Thoracic aorta (tissue), 2 donors: ENCODE data around the gene KCNC3. TPM values are rescaled to one million over a fixed set of nuclear protein-coding genes. Genes with fewer than 3 reads are reported as not detected.

ENCODE experiments used
- ATAC-seq: fragments of 150-250 bp; one replicate; pipeline ENCODE4 v1.8.0; 2017; ENCODE audit warnings: low read depth; ENCODE audit not compliant: insufficient number of reproducible peaks, low FRiP score
- DNase-seq: peaks from one replicate; pipeline ENCODE4 v3.0.0-alpha.2; 2020; ENCODE audit warnings: low spot score
- H3K27ac ChIP-seq, 2 donors: fragments of 200-600 bp; sonication (generic); 1 replicate in 1 of 2; 2 replicates in 1 of 2; pipeline ENCODE4 v1.5.1; 2016; ENCODE audit warnings: mild to moderate bottlenecking in 2 of 2, moderate library complexity in 2 of 2
- H3K27me3 ChIP-seq: fragments of 200-600 bp; sonication (generic); replicated peaks from 2 replicates; pipeline ENCODE4 v1.6.0; 2016; ENCODE audit warnings: mild to moderate bottlenecking; ENCODE audit not compliant: insufficient read depth
- H3K36me3 ChIP-seq: fragments of 200-600 bp; sonication (generic); one replicate; pipeline ENCODE4 v1.5.1; 2016
- H3K4me1 ChIP-seq, 2 donors: fragments of 200-600 bp; sonication (generic); 1 replicate in 1 of 2; 2 replicates in 1 of 2; pipeline versions ENCODE4 v1.5.1 to v1.6.0; 2016; ENCODE audit warnings: low read depth in 2 of 2, mild to moderate bottlenecking in 1 of 2; ENCODE audit not compliant: control insufficient read depth in 1 of 2
- H3K4me3 ChIP-seq: fragments of 200-600 bp; sonication (generic); 2 replicates; pipeline ENCODE4 v1.5.1; 2016; ENCODE audit warnings: mild to moderate bottlenecking
- H3K9me3 ChIP-seq: fragments of 200-600 bp; sonication (generic); 2 replicates; pipeline ENCODE4 v1.5.1; 2016
- total RNA-seq, 2 donors: library from RNA; depleted of rRNA; stranded (reverse); fragments of >200 nt; gene quantifications; one replicate each; pipeline versions ENCODE4 v1.1.0 to v1.2.3, GENCODE V29; 2016
- TF ChIP-seq, protein P1 (sequence below): fragments of 200-600 bp; sonication (generic); IDR thresholded peaks from one replicate; pipeline ENCODE4 v1.5.1; 2019; ENCODE audit warnings: antibody characterized with exemption

KCNC3 gene
- total RNA-seq, 2 donors from 2014 or later = 1.3 to 4.2 TPM

DNA sequence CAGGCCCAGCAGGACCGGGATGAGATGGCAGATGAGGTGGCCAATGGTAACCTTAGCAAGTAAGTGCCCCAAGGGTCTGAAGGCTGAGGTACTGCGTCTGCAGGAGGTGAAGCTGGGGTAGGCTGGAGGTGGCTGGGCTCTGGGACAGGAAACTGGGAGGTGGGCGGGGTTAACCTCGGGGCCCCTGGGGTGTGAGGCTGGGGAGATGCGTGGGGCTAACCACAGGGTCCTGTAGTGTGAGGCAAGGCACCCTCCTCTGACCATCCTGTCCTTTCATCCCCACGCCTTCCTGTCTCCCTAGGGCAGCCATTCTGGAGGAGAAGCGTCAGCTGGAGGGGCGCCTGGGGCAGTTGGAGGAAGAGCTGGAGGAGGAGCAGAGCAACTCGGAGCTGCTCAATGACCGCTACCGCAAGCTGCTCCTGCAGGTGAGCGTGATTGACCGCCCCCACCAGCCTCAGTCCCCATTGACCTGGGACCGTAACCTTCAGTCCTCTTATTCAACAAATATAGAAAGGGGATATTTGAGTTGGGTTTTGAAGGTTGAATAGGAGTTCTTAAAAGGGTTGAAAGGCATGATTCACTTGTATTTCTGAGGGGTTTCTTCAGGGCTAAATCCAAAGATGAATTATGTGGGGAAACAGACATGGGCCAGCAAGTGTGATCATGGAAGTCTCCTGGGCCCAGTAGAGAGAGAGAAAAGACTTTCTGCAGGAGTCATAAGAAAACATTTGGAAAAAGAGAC is 35.7 kb downstream of the KCNC3 start:
- DNase-seq (no peak), ATAC-seq (no peak)
- no peaks in the 10 kb centered on the region for H3K36me3 ChIP-seq
- no peaks in the 10 kb centered on the region for H3K9me3 ChIP-seq
- TF ChIP-seq, protein P1, sequence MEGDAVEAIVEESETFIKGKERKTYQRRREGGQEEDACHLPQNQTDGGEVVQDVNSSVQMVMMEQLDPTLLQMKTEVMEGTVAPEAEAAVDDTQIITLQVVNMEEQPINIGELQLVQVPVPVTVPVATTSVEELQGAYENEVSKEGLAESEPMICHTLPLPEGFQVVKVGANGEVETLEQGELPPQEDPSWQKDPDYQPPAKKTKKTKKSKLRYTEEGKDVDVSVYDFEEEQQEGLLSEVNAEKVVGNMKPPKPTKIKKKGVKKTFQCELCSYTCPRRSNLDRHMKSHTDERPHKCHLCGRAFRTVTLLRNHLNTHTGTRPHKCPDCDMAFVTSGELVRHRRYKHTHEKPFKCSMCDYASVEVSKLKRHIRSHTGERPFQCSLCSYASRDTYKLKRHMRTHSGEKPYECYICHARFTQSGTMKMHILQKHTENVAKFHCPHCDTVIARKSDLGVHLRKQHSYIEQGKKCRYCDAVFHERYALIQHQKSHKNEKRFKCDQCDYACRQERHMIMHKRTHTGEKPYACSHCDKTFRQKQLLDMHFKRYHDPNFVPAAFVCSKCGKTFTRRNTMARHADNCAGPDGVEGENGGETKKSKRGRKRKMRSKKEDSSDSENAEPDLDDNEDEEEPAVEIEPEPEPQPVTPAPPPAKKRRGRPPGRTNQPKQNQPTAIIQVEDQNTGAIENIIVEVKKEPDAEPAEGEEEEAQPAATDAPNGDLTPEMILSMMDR = no peak
- H3K4me1 ChIP-seq = no peaks in the 10 kb centered on the region
- no peak overlapping the region for H3K4me3 ChIP-seq
- no peak overlapping the region for H3K27ac ChIP-seq
- no peaks in the 10 kb centered on the region for H3K27me3 ChIP-seq

DNA sequence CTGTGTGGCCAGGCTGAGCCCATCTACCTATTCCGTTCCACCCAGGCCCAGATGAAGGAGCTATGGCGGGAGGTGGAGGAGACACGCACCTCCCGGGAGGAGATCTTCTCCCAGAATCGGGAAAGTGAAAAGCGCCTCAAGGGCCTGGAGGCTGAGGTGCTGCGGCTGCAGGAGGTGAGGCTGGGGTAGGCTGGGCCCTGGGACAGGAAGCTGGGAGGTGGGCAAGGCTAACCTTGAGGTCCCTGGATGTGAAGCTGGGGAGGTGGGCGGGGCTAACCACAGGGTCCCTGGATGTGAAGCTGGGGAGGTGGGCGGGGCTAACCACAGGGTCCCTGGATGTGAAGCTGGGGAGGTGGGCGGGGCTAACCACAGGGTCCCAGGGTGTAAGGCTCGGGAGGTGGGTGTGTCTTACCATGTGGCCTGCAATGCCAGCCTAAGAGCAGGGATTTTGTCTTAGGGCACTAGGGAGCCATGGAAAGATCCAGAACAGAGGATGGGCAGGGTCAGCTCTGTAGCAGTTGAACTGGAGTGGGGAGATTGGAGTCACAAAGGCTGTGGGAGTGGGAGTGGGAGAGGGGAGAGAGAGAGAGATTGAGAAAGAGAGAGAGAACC is 36.9 kb downstream of the KCNC3 start:
- H3K27me3 ChIP-seq = no peaks in the 10 kb centered on the region
- peaks cover 2% of the 10 kb centered on the region for H3K36me3 ChIP-seq
- no peak overlapping the region for H3K4me3 ChIP-seq
- no peaks in the 10 kb centered on the region for H3K9me3 ChIP-seq
- TF ChIP-seq, protein P1 = no peak
- H3K27ac ChIP-seq = no peak overlapping the region
- ATAC-seq (no peak), DNase-seq (no peak)
- H3K4me1 ChIP-seq = no peaks in the 10 kb centered on the region

DNA sequence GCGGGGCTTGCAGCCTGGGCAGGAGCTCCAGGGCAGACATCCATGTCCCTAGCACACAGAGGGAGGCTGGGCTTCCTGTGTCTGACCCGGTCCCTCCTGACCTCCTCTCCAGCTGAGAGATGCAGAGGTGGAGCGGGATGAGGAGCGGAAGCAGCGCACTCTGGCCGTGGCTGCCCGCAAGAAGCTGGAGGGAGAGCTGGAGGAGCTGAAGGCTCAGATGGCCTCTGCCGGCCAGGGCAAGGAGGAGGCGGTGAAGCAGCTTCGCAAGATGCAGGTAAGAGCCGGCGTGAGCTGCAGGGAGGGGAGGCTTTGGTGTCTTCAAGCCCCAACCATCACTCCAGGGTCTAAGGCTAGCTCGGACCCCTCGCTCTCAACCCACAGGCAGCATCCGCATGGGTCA is 38.4 kb downstream of the KCNC3 start:
- H3K36me3 ChIP-seq = peaks cover 8% of the 10 kb centered on the region
- ATAC-seq (no peak), DNase-seq (no peak)
- H3K4me1 ChIP-seq = no peaks in the 10 kb centered on the region
- TF ChIP-seq, protein P1 = no peak
- H3K27me3 ChIP-seq = no peaks in the 10 kb centered on the region
- peaks cover 10% of the 10 kb centered on the region for H3K9me3 ChIP-seq
- no peak overlapping the region for H3K4me3 ChIP-seq
- H3K27ac ChIP-seq = no peak overlapping the region

DNA sequence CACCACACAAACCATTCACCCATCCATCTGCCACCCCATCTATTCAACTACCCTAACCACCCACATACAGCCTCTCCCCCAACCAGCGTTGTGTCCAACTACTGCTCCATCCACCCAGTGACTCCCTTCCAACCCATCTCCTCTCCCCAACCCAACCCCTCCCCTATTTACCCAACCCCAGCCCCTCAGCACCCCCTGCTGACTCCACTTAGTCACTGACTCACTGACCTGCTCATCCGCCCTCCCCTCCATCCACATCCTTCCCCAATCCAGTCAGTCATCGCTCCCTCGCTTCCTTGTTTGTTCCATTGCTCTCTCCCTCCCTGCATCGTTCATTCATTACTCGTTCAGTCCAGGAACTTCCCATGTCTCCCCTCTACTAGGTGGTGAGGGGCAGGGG is 39.2 kb downstream of the KCNC3 start:
- Histone ChIP-seq H3K36me3 (peaks cover 15% of the 10 kb centered on the region), H3K4me3 (no peak overlapping the region), H3K27me3 (no peaks in the 10 kb centered on the region), H3K4me1 (no peaks in the 10 kb centered on the region), H3K27ac (no peak overlapping the region), H3K9me3 (peaks cover 16% of the 10 kb centered on the region)
- DNase-seq (no peak), ATAC-seq (no peak)
- TF ChIP-seq, protein P1 = no peak

DNA sequence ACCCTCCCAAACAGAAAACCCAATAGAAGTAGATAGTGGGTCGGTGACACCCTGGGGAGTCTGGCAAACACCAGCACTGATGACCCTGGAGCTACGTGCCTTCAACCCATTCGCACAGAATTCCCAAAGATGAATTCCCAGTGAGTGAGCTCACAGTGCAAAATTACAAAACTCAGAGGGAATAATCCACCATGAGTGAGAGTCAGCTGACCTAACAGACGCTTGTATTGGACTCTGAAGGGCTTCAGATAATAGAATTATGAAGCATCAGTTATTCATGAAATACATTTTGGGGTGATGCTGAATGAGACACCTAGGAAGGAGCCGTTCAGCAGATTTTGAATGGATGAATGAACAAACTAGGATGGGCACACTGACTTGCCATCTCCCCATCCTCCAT is 40.2 kb downstream of the KCNC3 start:
- Histone ChIP-seq H3K36me3 (peaks cover 17% of the 10 kb centered on the region), H3K27ac (no peak overlapping the region), H3K27me3 (no peaks in the 10 kb centered on the region), H3K4me3 (no peak overlapping the region), H3K9me3 (peaks cover 18% of the 10 kb centered on the region), H3K4me1 (no peaks in the 10 kb centered on the region)
- DNase-seq (no peak), ATAC-seq (no peak)
- TF ChIP-seq, protein P1 = no peak
